GM23338 (cell line): ENCODE results near the gene TMEM25.

Experiments
- CTCF ChIP-seq, 2 experiments: fragments of 200-600 bp in 1 of 2; sonication (generic) in 1 of 2; conservative IDR thresholded peaks; 2 replicates each; pipeline versions ENCODE4 v1.5.1 to v1.6.1; 2016 to 2017; ENCODE audit warnings: antibody characterized with exemption in 2 of 2, low read depth in 2 of 2, mild to moderate bottlenecking in 2 of 2, moderate library complexity in 1 of 2
- ETS1 ChIP-seq: IDR thresholded peaks from 2 replicates; pipeline ENCODE4 v1.6.1; 2016; ENCODE audit warnings: antibody characterized with exemption
- EZH2 ChIP-seq: fragments of 200-600 bp; sonication (generic); IDR thresholded peaks from one replicate; pipeline ENCODE4 v1.8.0; 2017; ENCODE audit warnings: antibody characterized with exemption, mild to moderate bottlenecking, low read depth; ENCODE audit not compliant: unreplicated experiment
- EZH2phosphoT487 ChIP-seq: fragments of 200-600 bp; sonication (generic); IDR thresholded peaks from one replicate; pipeline ENCODE4 v1.8.1; 2018; ENCODE audit warnings: antibody characterized with exemption; ENCODE audit not compliant: unreplicated experiment
- NANOG ChIP-seq: IDR thresholded peaks from 2 replicates; pipeline ENCODE4 v1.6.1; 2016; ENCODE audit warnings: antibody characterized with exemption, borderline replicate concordance
- POLR2AphosphoS5 ChIP-seq: IDR thresholded peaks from 2 replicates; pipeline ENCODE4 v1.6.1; 2016; ENCODE audit warnings: antibody characterized with exemption, low read depth
- REST ChIP-seq: IDR thresholded peaks from one replicate; pipeline ENCODE4 v1.6.1; 2018; ENCODE audit warnings: antibody characterized with exemption; ENCODE audit not compliant: unreplicated experiment
- STAT1 ChIP-seq: IDR thresholded peaks from one replicate; pipeline ENCODE4 v1.6.1; 2016; ENCODE audit warnings: antibody characterized with exemption; ENCODE audit not compliant: unreplicated experiment

- TF ChIP-seq CTCF (conservative IDR thresholded peaks at IDR 0.05; ENCODE audit: low read depth in 2 of 2) (no peak), STAT1 (no peak), EZH2 (no peak), POLR2AphosphoS5 (no peak), NANOG (no peak), REST (no peak), EZH2phosphoT487 (no peak), ETS1 (no peak)
Measured at GRCh38 chr11:118524757-118525470, 6.1 kb upstream of the TMEM25 start.
